ENCODE measurements around the gene LHPP.

DNA sequence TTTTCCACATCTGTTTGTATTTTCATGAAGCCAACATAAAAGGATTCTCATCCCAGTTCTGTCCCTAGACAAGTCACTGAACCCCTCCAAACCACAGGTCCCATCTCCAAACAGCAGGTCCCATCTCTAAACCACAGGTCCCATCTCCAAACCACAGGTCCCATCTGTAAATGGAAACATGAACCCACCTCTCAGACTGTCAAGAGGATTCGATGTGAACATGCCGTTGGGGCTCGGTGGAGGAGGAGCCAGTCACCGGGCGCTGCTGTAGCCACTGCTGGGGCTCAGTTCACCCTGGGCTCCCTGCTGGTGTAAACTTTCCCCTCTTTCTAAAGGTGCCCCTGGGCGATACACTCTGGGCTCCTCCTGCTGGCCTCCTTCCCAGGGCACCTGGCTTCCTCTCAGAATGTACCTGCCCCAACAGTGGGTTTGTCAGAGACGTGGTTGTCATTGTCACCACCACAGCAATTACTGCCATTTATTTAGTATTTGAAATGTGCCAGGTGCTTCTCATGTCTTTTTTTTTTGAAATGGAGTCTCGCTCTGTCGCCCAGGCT is 13.0 kb downstream of the LHPP start:
- TF ChIP-seq, protein P1, sequence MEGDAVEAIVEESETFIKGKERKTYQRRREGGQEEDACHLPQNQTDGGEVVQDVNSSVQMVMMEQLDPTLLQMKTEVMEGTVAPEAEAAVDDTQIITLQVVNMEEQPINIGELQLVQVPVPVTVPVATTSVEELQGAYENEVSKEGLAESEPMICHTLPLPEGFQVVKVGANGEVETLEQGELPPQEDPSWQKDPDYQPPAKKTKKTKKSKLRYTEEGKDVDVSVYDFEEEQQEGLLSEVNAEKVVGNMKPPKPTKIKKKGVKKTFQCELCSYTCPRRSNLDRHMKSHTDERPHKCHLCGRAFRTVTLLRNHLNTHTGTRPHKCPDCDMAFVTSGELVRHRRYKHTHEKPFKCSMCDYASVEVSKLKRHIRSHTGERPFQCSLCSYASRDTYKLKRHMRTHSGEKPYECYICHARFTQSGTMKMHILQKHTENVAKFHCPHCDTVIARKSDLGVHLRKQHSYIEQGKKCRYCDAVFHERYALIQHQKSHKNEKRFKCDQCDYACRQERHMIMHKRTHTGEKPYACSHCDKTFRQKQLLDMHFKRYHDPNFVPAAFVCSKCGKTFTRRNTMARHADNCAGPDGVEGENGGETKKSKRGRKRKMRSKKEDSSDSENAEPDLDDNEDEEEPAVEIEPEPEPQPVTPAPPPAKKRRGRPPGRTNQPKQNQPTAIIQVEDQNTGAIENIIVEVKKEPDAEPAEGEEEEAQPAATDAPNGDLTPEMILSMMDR (IDR thresholded peaks at IDR 0.05): no peak
- no peak for TF ChIP-seq POLR2A (IDR thresholded peaks at IDR 0.05)
